SK-N-SH treated with all-trans-retinoic acid at 6 μM for 48 hours (cell line): ENCODE data around the gene RAB7A.

Source experiments
- ATAC-seq: fragments of 200-7000 bp; cut with Tn5 transposase; 3 replicates; pipeline ENCODE4 v1.9.1; 2020; ENCODE audit warnings: mild to moderate bottlenecking, moderate library complexity
- ARNTL ChIP-seq: fragments of 450-650 bp; formaldehyde crosslinking; IDR thresholded peaks from 2 replicates; pipeline ENCODE4 v1.5.0; 2020; ENCODE audit warnings: low read depth, mild to moderate bottlenecking, moderate library complexity, borderline replicate concordance
- BACH2 ChIP-seq: fragments of 250-450 bp; sonication (Bioruptor Pico); IDR thresholded peaks from 2 replicates; pipeline ENCODE4 v1.9.0; 2021; ENCODE audit warnings: mild to moderate bottlenecking, borderline replicate concordance
- CREB5 ChIP-seq: fragments of 250-450 bp; sonication (Bioruptor Pico); IDR thresholded peaks from 2 replicates; pipeline ENCODE4 v1.5.1; 2020; ENCODE audit warnings: low read depth, mild to moderate bottlenecking, moderate library complexity
- CSDC2 ChIP-seq: fragments of 250-450 bp; sonication (Bioruptor Pico); IDR thresholded peaks from 2 replicates; pipeline ENCODE4 v1.5.0; 2020; ENCODE audit warnings: mild to moderate bottlenecking, moderate library complexity
- CSRNP3 ChIP-seq: fragments of 250-450 bp; sonication (Bioruptor Pico); IDR thresholded peaks from 2 replicates; pipeline ENCODE4 v1.5.1; 2021; ENCODE audit warnings: mild to moderate bottlenecking, moderate library complexity
- OSR1 ChIP-seq: fragments of 250-450 bp; sonication (Bioruptor Pico); IDR thresholded peaks from 2 replicates; pipeline ENCODE4 v1.8.0; 2022; ENCODE audit warnings: moderate library complexity, mild to moderate bottlenecking, inconsistent platforms
- POU6F1 ChIP-seq: fragments of 250-450 bp; sonication (Bioruptor Pico); IDR thresholded peaks from 2 replicates; pipeline ENCODE4 v1.8.0; 2021; ENCODE audit warnings: low read depth, mild to moderate bottlenecking, moderate library complexity, borderline replicate concordance
- SNAI2 ChIP-seq: fragments of 250-450 bp; sonication (Bioruptor Pico); IDR thresholded peaks from 2 replicates; pipeline ENCODE4 v1.5.0; 2020; ENCODE audit warnings: mild to moderate bottlenecking, moderate library complexity
- TCF4 ChIP-seq: fragments of 250-450 bp; sonication (Bioruptor Pico); IDR thresholded peaks from 2 replicates; pipeline ENCODE4 v1.8.0; 2021; ENCODE audit warnings: mild to moderate bottlenecking, moderate library complexity, borderline replicate concordance
- TOX ChIP-seq: fragments of 250-450 bp; sonication (Bioruptor Pico); IDR thresholded peaks from 2 replicates; pipeline ENCODE4 v1.8.0; 2021; ENCODE audit warnings: mild to moderate bottlenecking, moderate library complexity, borderline replicate concordance
- TSHZ2 ChIP-seq: fragments of 250-450 bp; sonication (Bioruptor Pico); IDR thresholded peaks from 2 replicates; pipeline ENCODE4 v1.5.0; 2020; ENCODE audit warnings: mild to moderate bottlenecking, moderate library complexity
- ZC3H10 ChIP-seq: fragments of 250-450 bp; sonication (Bioruptor Pico); IDR thresholded peaks from 2 replicates; pipeline ENCODE4 v1.5.1; 2021; ENCODE audit warnings: mild to moderate bottlenecking, moderate library complexity
- ZFP30 ChIP-seq: fragments of 450-650 bp; formaldehyde crosslinking; IDR thresholded peaks from 2 replicates; pipeline ENCODE4 v1.5.0; 2022; ENCODE audit warnings: mild to moderate bottlenecking, moderate library complexity
- ZNF565 ChIP-seq: fragments of 450-650 bp; formaldehyde crosslinking; conservative IDR thresholded peaks from 2 replicates; pipeline ENCODE4 v1.5.0; 2020; ENCODE audit warnings: low read depth, mild to moderate bottlenecking, moderate library complexity
- ZNF70 ChIP-seq: fragments of 450-650 bp; formaldehyde crosslinking; IDR thresholded peaks from 2 replicates; pipeline ENCODE4 v1.5.0; 2020; ENCODE audit warnings: mild to moderate bottlenecking, moderate library complexity

RAB7A gene

GRCh38 chr3:128775241-128775640, 49.3 kb downstream of the RAB7A start (continued):
- TF ChIP-seq CREB5 (CRISPR knock-in tag) (no peak), BACH2 (CRISPR knock-in tag) (no peak), TCF4 (no peak), ZFP30 (no peak), CSRNP3 (CRISPR knock-in tag) (no peak), ZC3H10 (CRISPR knock-in tag) (no peak), CSDC2 (CRISPR knock-in tag) (no peak)

GRCh38 chr3:128775906-128776542, 50.0 kb downstream of the RAB7A start:
- TF ChIP-seq CSRNP3 (CRISPR knock-in tag) (no peak), ZFP30 (no peak), ZNF565 (CRISPR knock-in tag) (no peak), POU6F1 (CRISPR knock-in tag) (no peak), BACH2 (CRISPR knock-in tag) (no peak), ZC3H10 (CRISPR knock-in tag) (no peak), CREB5 (CRISPR knock-in tag) (no peak), ZNF70 (no peak), OSR1 (CRISPR knock-in tag) (no peak)
- ATAC-seq = peak; percentile 42

GRCh38 chr3:128780101-128780837, 54.3 kb downstream of the RAB7A start:
- no peak for TF ChIP-seq SNAI2 (CRISPR knock-in tag)
- no peak for TF ChIP-seq BACH2 (CRISPR knock-in tag)
- no peak for TF ChIP-seq ZNF565 (CRISPR knock-in tag)
- TF ChIP-seq TCF4 = no peak
- TF ChIP-seq TOX (CRISPR knock-in tag) = no peak
- TF ChIP-seq CSRNP3 (CRISPR knock-in tag) = no peak
- TF ChIP-seq TSHZ2 = no peak
- no peak for TF ChIP-seq ARNTL
- ATAC-seq = no peak
